ENCODE data around the gene DMBX1. TPM values are rescaled to one million over a fixed set of nuclear protein-coding genes. Genes with fewer than 3 reads are reported as not detected.

Gene DMBX1
- polyA plus RNA-seq, 2 donors, result 0.01 TPM; not detected in 1

DNA sequence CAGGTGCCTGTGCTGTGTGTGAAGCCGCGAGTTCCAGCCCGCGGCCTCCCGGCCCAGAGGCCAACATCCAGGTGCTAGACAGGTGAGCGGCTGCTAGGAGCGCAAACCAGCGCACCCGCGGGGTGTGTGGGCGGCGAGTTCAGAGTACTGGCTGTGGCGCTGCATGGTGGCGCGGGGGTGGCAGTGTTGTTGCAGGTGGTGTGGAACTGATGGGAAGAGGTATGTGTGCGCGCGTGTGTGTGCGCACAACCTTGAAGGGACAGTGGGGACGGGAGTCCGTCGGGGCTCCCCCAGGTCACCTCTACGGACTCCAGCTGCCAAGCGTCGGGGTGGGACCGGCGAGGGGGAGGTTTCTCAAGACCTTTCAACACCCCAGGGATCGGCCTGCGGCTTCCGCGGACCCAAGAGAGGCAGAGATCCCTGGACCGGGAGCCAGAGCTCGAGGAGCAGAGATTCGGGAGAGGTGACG lies 433 bp upstream of the DMBX1 start:
- WGBS, 2 donors, result 2 to 3% methylated on average over 35 of the region's 35 CpGs
- Histone ChIP-seq H3K4me3 (ENCODE audit: low read depth in 1 of 2, low read length in 2 of 2) (peak overlapping the region; percentile 19 to 50), H3K27ac (ENCODE audit: low read depth in 2 of 2, low read length in 1 of 2) (no peak overlapping the region), H3K9me3 (ENCODE audit: control insufficient read depth in 2 of 2, insufficient read depth in 1 of 2, low read depth in 1 of 2, low read length in 1 of 2) (no peaks in the 10 kb centered on the region), H3K4me1 (ENCODE audit: control insufficient read depth in 2 of 2, insufficient read depth in 2 of 2, low read length in 1 of 2) (peaks cover 5 to 16% of the 10 kb centered on the region in 2 donors), H3K36me3 (ENCODE audit: control insufficient read depth in 2 of 2, insufficient read depth in 2 of 2, low read length in 1 of 2) (no peaks in the 10 kb centered on the region), H3K27me3 (ENCODE audit: control insufficient read depth in 1 of 2, insufficient read depth in 2 of 2, low read length in 2 of 2) (peaks cover 4 to 39% of the 10 kb centered on the region in 2 donors)

- WGBS, 2 donors, result 3 to 5% methylated on average over 17 to 25 of the region's 25 CpGs
- Histone ChIP-seq H3K27me3 (ENCODE audit: control insufficient read depth in 1 of 2, insufficient read depth in 2 of 2, low read length in 2 of 2) (peaks cover 7 to 35% of the 10 kb centered on the region in 2 donors), H3K4me3 (ENCODE audit: low read depth in 1 of 2, low read length in 2 of 2) (peak overlapping the region; percentile 27 to 50), H3K27ac (ENCODE audit: low read depth in 2 of 2, low read length in 1 of 2) (no peak overlapping the region), H3K36me3 (ENCODE audit: control insufficient read depth in 2 of 2, insufficient read depth in 2 of 2, low read length in 1 of 2) (no peaks in the 10 kb centered on the region), H3K4me1 (ENCODE audit: control insufficient read depth in 2 of 2, insufficient read depth in 2 of 2, low read length in 1 of 2) (peaks cover 5 to 16% of the 10 kb centered on the region in 2 donors), H3K9me3 (ENCODE audit: control insufficient read depth in 2 of 2, insufficient read depth in 1 of 2, low read depth in 1 of 2, low read length in 1 of 2) (no peaks in the 10 kb centered on the region)
Measured at GRCh38 chr1:46490406-46490655, 695 bp downstream of the DMBX1 start.

GRCh38 chr1:46490656-46491442 lies 1.2 kb downstream of the DMBX1 start:
- Histone ChIP-seq H3K4me1 (ENCODE audit: control insufficient read depth in 2 of 2, insufficient read depth in 2 of 2, low read length in 1 of 2) (peaks cover 5 to 16% of the 10 kb centered on the region in 2 donors), H3K27ac (ENCODE audit: low read depth in 2 of 2, low read length in 1 of 2) (no peak overlapping the region), H3K36me3 (ENCODE audit: control insufficient read depth in 2 of 2, insufficient read depth in 2 of 2, low read length in 1 of 2) (no peaks in the 10 kb centered on the region), H3K9me3 (ENCODE audit: control insufficient read depth in 2 of 2, insufficient read depth in 1 of 2, low read depth in 1 of 2, low read length in 1 of 2) (no peaks in the 10 kb centered on the region), H3K4me3 (ENCODE audit: low read depth in 1 of 2, low read length in 2 of 2) (peak overlapping the region in 1 of 2 donors; percentile 50), H3K27me3 (ENCODE audit: control insufficient read depth in 1 of 2, insufficient read depth in 2 of 2, low read length in 2 of 2) (peaks cover 7 to 30% of the 10 kb centered on the region in 2 donors)
- WGBS, 2 donors, result 9 to 10% methylated on average over 50 of the region's 50 CpGs

DNA sequence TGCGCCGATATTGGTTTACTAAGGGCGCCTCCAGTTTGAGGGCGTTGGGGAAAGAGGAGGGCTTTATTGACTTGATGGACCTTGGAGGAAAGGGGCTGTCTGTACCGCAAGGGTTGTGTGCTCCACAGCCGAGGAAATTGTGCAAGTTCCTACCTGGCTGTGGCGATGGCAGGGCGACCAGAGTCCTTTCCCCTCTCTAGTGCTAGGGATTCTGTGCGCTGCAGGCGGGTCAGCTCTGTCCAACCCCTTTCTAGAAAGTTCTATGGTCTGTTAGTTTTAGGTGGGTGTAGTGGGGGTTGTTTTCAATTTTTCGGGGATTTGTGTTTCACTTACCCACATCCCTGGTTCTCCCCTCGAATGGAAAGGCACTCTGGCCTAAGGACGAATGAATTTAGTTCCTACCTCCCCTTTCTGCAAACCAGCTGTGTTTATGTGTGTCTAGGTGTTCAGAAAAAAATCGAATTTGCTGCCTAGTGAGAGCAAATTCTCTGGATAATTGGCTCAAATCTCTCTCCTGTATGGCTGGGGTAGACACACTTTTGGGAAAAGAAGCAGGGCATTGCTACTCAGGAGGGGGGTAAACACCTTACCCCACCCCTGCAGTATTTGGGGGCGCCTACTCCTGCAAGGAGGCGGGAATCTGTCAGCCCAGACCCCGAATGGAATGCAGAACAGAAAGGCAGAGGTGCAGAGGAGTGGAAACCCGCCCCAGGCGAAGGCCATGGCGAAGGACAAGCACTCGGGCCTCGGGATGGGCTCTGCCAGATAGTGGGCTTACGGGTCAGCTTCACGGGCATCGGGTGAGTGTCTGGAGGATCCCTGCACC lies 2.0 kb downstream of the DMBX1 start:
- no peaks in the 10 kb centered on the region for H3K36me3 ChIP-seq (ENCODE audit: control insufficient read depth in 2 of 2, insufficient read depth in 2 of 2, low read length in 1 of 2)
- H3K27ac ChIP-seq (ENCODE audit: low read depth in 2 of 2, low read length in 1 of 2), result no peak overlapping the region
- no peak overlapping the region for H3K4me3 ChIP-seq (ENCODE audit: low read depth in 1 of 2, low read length in 2 of 2)
- H3K4me1 ChIP-seq (ENCODE audit: control insufficient read depth in 2 of 2, insufficient read depth in 2 of 2, low read length in 1 of 2), result peaks cover 5 to 16% of the 10 kb centered on the region in 2 donors
- H3K9me3 ChIP-seq (ENCODE audit: control insufficient read depth in 2 of 2, insufficient read depth in 1 of 2, low read depth in 1 of 2, low read length in 1 of 2), result no peaks in the 10 kb centered on the region
- 28 to 29% methylated on average over 25 of the region's 25 CpGs for WGBS, 2 donors
- H3K27me3 ChIP-seq (ENCODE audit: control insufficient read depth in 1 of 2, insufficient read depth in 2 of 2, low read length in 2 of 2), result peaks cover 7 to 27% of the 10 kb centered on the region in 2 donors

DNA sequence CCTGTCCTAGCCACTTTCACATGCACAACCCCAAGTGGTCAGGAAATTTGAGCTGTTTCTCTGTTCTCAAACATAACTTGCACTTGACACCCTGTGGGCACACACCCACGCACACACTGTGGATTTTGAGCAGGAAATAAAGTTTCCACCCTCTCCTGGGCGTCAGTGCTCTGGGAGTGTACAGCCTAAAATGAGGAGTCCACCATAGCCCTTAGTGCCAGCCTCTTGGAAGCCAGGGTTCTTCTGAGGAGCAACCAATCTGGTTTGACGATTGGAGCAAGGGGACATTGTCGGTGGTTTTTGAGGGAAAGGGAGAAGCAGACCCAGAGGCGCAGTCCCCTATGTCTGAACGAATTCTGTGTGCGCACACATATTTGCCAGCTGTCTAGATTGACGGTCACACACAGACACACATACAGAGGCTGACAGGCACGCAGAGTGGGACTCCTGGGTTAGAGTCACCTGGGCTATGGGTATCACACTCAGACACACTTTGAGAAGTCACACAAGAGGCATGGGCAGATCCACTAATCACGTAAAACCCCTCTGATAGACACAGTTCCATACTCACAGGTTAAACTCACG lies 2.7 kb downstream of the DMBX1 start:
- Histone ChIP-seq H3K9me3 (ENCODE audit: control insufficient read depth in 2 of 2, insufficient read depth in 1 of 2, low read depth in 1 of 2, low read length in 1 of 2) (no peaks in the 10 kb centered on the region), H3K4me3 (ENCODE audit: low read depth in 1 of 2, low read length in 2 of 2) (no peak overlapping the region), H3K36me3 (ENCODE audit: control insufficient read depth in 2 of 2, insufficient read depth in 2 of 2, low read length in 1 of 2) (no peaks in the 10 kb centered on the region), H3K4me1 (ENCODE audit: control insufficient read depth in 2 of 2, insufficient read depth in 2 of 2, low read length in 1 of 2) (peaks cover 5 to 16% of the 10 kb centered on the region in 2 donors), H3K27ac (ENCODE audit: low read depth in 2 of 2, low read length in 1 of 2) (no peak overlapping the region), H3K27me3 (ENCODE audit: control insufficient read depth in 1 of 2, insufficient read depth in 2 of 2, low read length in 2 of 2) (peaks cover 7 to 23% of the 10 kb centered on the region in 2 donors)
- 32 to 37% methylated on average over 11 of the region's 11 CpGs for WGBS, 2 donors

DNA sequence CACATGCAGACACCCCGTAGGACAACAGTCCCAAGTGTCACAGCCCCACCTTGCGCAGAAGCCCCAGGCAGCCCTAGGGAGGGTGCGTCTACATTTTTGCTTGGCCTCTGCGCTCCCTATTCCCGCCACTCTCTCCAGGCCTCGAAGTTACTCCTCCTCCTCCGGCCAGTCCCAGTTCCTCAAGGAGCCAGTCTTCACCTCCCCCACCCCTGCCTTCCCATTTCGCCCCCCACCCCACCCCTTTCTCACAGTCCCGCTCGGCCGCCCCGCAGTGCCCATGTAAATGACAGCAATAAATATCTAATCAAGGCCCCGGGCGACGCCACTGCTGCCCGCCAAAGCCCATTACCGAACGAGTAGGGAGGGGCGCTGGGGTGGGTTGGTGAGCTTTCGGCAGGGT lies 3.2 kb downstream of the DMBX1 start:
- Histone ChIP-seq H3K9me3 (ENCODE audit: control insufficient read depth in 2 of 2, insufficient read depth in 1 of 2, low read depth in 1 of 2, low read length in 1 of 2) (no peaks in the 10 kb centered on the region), H3K4me3 (ENCODE audit: low read depth in 1 of 2, low read length in 2 of 2) (no peak overlapping the region), H3K27me3 (ENCODE audit: control insufficient read depth in 1 of 2, insufficient read depth in 2 of 2, low read length in 2 of 2) (peaks cover 7 to 23% of the 10 kb centered on the region in 2 donors), H3K36me3 (ENCODE audit: control insufficient read depth in 2 of 2, insufficient read depth in 2 of 2, low read length in 1 of 2) (no peaks in the 10 kb centered on the region), H3K27ac (ENCODE audit: low read depth in 2 of 2, low read length in 1 of 2) (no peak overlapping the region), H3K4me1 (ENCODE audit: control insufficient read depth in 2 of 2, insufficient read depth in 2 of 2, low read length in 1 of 2) (peaks cover 5 to 16% of the 10 kb centered on the region in 2 donors)
- 39 to 40% methylated on average over 20 of the region's 20 CpGs for WGBS, 2 donors

GRCh38 chr1:46493316-46494032 lies 3.8 kb downstream of the DMBX1 start:
- Histone ChIP-seq H3K4me1 (ENCODE audit: control insufficient read depth in 2 of 2, insufficient read depth in 2 of 2, low read length in 1 of 2) (peaks cover 5 to 16% of the 10 kb centered on the region in 2 donors), H3K27me3 (ENCODE audit: control insufficient read depth in 1 of 2, insufficient read depth in 2 of 2, low read length in 2 of 2) (peaks cover 7 to 23% of the 10 kb centered on the region in 2 donors), H3K27ac (ENCODE audit: low read depth in 2 of 2, low read length in 1 of 2) (no peak overlapping the region), H3K4me3 (ENCODE audit: low read depth in 1 of 2, low read length in 2 of 2) (no peak overlapping the region), H3K36me3 (ENCODE audit: control insufficient read depth in 2 of 2, insufficient read depth in 2 of 2, low read length in 1 of 2) (no peaks in the 10 kb centered on the region), H3K9me3 (ENCODE audit: control insufficient read depth in 2 of 2, insufficient read depth in 1 of 2, low read depth in 1 of 2, low read length in 1 of 2) (no peaks in the 10 kb centered on the region)
- 61 to 63% methylated on average over 19 of the region's 19 CpGs for WGBS, 2 donors

DNA sequence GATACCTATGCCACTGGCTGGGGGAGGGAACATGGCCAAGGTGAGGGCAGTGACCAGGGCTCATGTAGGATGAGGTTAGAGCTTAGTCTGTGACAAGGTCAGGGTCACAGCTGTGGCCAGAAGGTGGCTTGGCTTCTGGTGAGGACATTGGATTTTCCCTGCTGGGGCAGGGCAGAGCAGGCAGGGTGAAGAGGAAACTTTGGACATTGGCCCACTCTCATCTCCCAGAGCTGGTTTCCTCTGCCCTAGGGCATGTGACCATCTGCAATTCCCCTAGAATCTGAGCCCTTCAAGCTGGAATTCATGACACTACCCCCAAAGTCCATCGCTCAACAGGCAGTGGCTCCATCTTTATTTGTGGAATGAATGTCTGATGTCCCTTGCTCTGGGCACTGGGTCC lies 5.3 kb downstream of the DMBX1 start:
- Histone ChIP-seq H3K4me3 (ENCODE audit: low read depth in 1 of 2, low read length in 2 of 2) (no peak overlapping the region), H3K36me3 (ENCODE audit: control insufficient read depth in 2 of 2, insufficient read depth in 2 of 2, low read length in 1 of 2) (no peaks in the 10 kb centered on the region), H3K4me1 (ENCODE audit: control insufficient read depth in 2 of 2, insufficient read depth in 2 of 2, low read length in 1 of 2) (peaks cover 5 to 8% of the 10 kb centered on the region in 2 donors), H3K27ac (ENCODE audit: low read depth in 2 of 2, low read length in 1 of 2) (no peak overlapping the region), H3K27me3 (ENCODE audit: control insufficient read depth in 1 of 2, insufficient read depth in 2 of 2, low read length in 2 of 2) (peaks cover 7 to 21% of the 10 kb centered on the region in 2 donors), H3K9me3 (ENCODE audit: control insufficient read depth in 2 of 2, insufficient read depth in 1 of 2, low read depth in 1 of 2, low read length in 1 of 2) (no peaks in the 10 kb centered on the region)
- WGBS, 2 donors, result 75 to 88% methylated on average over 1 of the region's 1 CpG

DNA sequence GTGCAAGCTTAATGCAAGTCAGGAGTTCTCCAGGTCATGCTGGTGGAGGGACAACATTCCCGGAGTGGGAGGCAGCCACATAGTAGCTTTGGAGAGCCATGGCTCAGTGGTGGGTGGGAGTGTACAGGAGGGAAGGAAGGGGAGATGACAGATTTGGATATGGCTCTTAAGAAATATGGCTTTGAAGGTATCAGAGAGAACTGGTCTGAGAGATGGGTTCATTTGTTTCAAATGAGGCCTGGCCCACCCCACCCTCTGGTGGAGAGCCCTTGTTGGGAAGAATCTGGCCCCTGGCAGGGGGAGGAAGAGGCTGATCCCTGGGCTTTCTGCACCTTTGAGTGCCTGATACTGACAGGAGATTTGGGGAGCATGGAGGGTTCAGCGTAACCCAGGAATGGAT lies 6.1 kb downstream of the DMBX1 start:
- no peaks in the 10 kb centered on the region for H3K9me3 ChIP-seq (ENCODE audit: control insufficient read depth in 2 of 2, insufficient read depth in 1 of 2, low read depth in 1 of 2, low read length in 1 of 2)
- H3K27ac ChIP-seq (ENCODE audit: low read depth in 2 of 2, low read length in 1 of 2), result no peak overlapping the region
- peaks cover 7 to 17% of the 10 kb centered on the region in 2 donors for H3K27me3 ChIP-seq (ENCODE audit: control insufficient read depth in 1 of 2, insufficient read depth in 2 of 2, low read length in 2 of 2)
- WGBS, 2 donors, result 93 to 95% methylated on average over 2 of the region's 2 CpGs
- H3K4me1 ChIP-seq (ENCODE audit: control insufficient read depth in 2 of 2, insufficient read depth in 2 of 2, low read length in 1 of 2), result peaks cover 0 to under 1% of the 10 kb centered on the region in 2 donors
- H3K36me3 ChIP-seq (ENCODE audit: control insufficient read depth in 2 of 2, insufficient read depth in 2 of 2, low read length in 1 of 2), result no peaks in the 10 kb centered on the region
- no peak overlapping the region for H3K4me3 ChIP-seq (ENCODE audit: low read depth in 1 of 2, low read length in 2 of 2)

Data from esophagus (tissue), 2 donors.